Kidney (tissue), 14 donors: ENCODE measurements around the gene CD52. TPM values are rescaled to one million over a fixed set of nuclear protein-coding genes. Genes with fewer than 3 reads are reported as not detected.

Experiments
- DNase-seq, 5 donors: peaks; one replicate each; pipeline ENCODE4 v3.0.0-alpha.2; 2013 to 2020
- FAIRE-seq: peaks from 2 replicates; lab custom pipeline; 2012; peaks lifted over from hg19 to GRCh38; lab: Jason Lieb, UNC
- H3K27ac ChIP-seq, 2 donors: one replicate each; pipeline ENCODE4 v1.7.0; 2013; ENCODE audit warnings: low read depth in 2 of 2, low read length in 2 of 2, inconsistent platforms in 1 of 2
- H3K27me3 ChIP-seq: one replicate; pipeline ENCODE4 v1.7.1; 2013; ENCODE audit warnings: low read length, inconsistent platforms; ENCODE audit not compliant: control insufficient read depth, insufficient read depth
- H3K36me3 ChIP-seq, 3 donors: one replicate each; pipeline versions ENCODE4 v1.7.0 to v1.7.1; 2013; ENCODE audit warnings: low read length in 3 of 3, control low read depth in 1 of 3, inconsistent platforms in 1 of 3; ENCODE audit not compliant: insufficient read depth in 3 of 3, control insufficient read depth in 2 of 3
- H3K4me1 ChIP-seq, 3 donors: one replicate each; pipeline versions ENCODE4 v1.7.0 to v1.7.1; 2013; ENCODE audit warnings: low read length in 3 of 3, inconsistent platforms in 1 of 3, low read depth in 1 of 3; ENCODE audit not compliant: control insufficient read depth in 2 of 3, insufficient read depth in 2 of 3
- H3K4me3 ChIP-seq, 3 donors: one replicate each; pipeline versions ENCODE4 v1.7.0 to v1.8.1; 2013; ENCODE audit warnings: low read length in 3 of 3, control low read depth in 1 of 3, inconsistent platforms in 1 of 3
- H3K9ac ChIP-seq, 3 donors: one replicate each; pipeline versions ENCODE4 v1.7.0 to v1.7.1; 2013; ENCODE audit warnings: low read length in 3 of 3, control low read depth in 1 of 3, inconsistent platforms in 1 of 3
- H3K9me3 ChIP-seq, 3 donors: one replicate each; pipeline versions ENCODE4 v1.7.0 to v1.7.1; 2013; ENCODE audit warnings: low read length in 3 of 3, control low read depth in 1 of 3, inconsistent platforms in 1 of 3; ENCODE audit not compliant: control insufficient read depth in 2 of 3, insufficient read depth in 1 of 3
- CTCF ChIP-seq: IDR thresholded peaks from 3 replicates; pipeline ENCODE4 v1.5.1; 2012; ENCODE audit warnings: mild to moderate bottlenecking, moderate library complexity, borderline replicate concordance; ENCODE audit not compliant: insufficient read depth; ENCODE audit errors: extremely low read depth
- intact Hi-C: fragments of 100-400 bp; cut with DNase I; formaldehyde crosslinking; loops from one replicate; pipeline ENCODE4 v1.11.1; 2022
- polyA plus RNA-seq: library from polyadenylated mRNA; stranded (reverse); fragments of 350-450 nt; fragmentation: Illumina TruSeq; extraction: RNeasy Lipid Tissue Mini Kit (QIAGEN cat#74804); gene quantifications from one replicate; pipeline ENCODE4 v1.2.3, GENCODE V29; 2014; ENCODE audit warnings: low read depth, low replicate concordance; ENCODE audit not compliant: insufficient read depth
- total RNA-seq: library from RNA; stranded (reverse); fragmentation: NEBNext Ultra II Directional; extraction: Animal tissue kit (Norgen Biotek cat#: 25700); gene quantifications from one replicate; pipeline ENCODE4 v1.2.1, GENCODE V29; 2021
- donor health status: control.
- donor health status: control.
- donor health status: control.
- donor health status: control.
- donor health status: control.
- donor health status: DM: yes; HTN: yes; CAD: no.
- donor health status: Normal renal cell carcinoma (clear cell type).

CD52 gene
- total and polyA plus RNA-seq, 2 donors from 2014 or later = 13.2 to 30.8 TPM

GRCh38 chr1:26274801-26275425 is 42.8 kb upstream of the CD52 start:
- no peak for FAIRE-seq
- Histone ChIP-seq H3K4me3 (no peak overlapping the region), H3K27ac (no peak overlapping the region), H3K4me1 (peaks cover 9 to 35% (median 32%) of the 10 kb centered on the region in 3 donors), H3K9me3 (no peaks in the 10 kb centered on the region), H3K9ac (no peak overlapping the region), H3K36me3 (peaks cover 0 to 5% (median 2%) of the 10 kb centered on the region in 3 donors), H3K27me3 (no peaks in the 10 kb centered on the region)
- intact Hi-C loops = loop anchor here (5.0 kb wide), 1 partner anchor 47 kb away; no protein-coding TSS in a partner anchor
- no peak for DNase-seq
- no peak for TF ChIP-seq CTCF

- DNase-seq = peak; percentile 74 to 91 (median 84)
- Histone ChIP-seq H3K27ac (peak overlapping the region; percentile 71 to 83), H3K4me3 (no peak overlapping the region), H3K27me3 (no peaks in the 10 kb centered on the region), H3K9ac (peak overlapping the region in 2 of 3 donors; percentile 37 to 55), H3K4me1 (peaks cover 9 to 35% (median 35%) of the 10 kb centered on the region in 3 donors), H3K36me3 (peaks cover 0 to 2% (median 0%) of the 10 kb centered on the region in 3 donors), H3K9me3 (no peaks in the 10 kb centered on the region)
- intact Hi-C loops = no loop called here
- no peak for FAIRE-seq
- peak; percentile 94 for TF ChIP-seq CTCF
Observed at GRCh38 chr1:26275580-26276431, 42.0 kb upstream of the CD52 start.

GRCh38 chr1:26276432-26276838 is 41.3 kb upstream of the CD52 start:
- Histone ChIP-seq H3K36me3 (peaks cover 0 to 2% (median 0%) of the 10 kb centered on the region in 3 donors), H3K9ac (peak overlapping the region in 1 of 3 donors; percentile 55), H3K27ac (peak overlapping the region; percentile 71 to 83), H3K27me3 (no peaks in the 10 kb centered on the region), H3K4me3 (no peak overlapping the region), H3K4me1 (peaks cover 9 to 39% (median 35%) of the 10 kb centered on the region in 3 donors), H3K9me3 (no peaks in the 10 kb centered on the region)
- no peak for TF ChIP-seq CTCF
- DNase-seq = peak in 2 of 5 donors; percentile 51 to 75
- intact Hi-C loops = no loop called here
- no peak for FAIRE-seq
